Sigmoid colon (tissue), 7 donors: ENCODE measurements around the gene OR52I2. TPM values are rescaled to one million over a fixed set of nuclear protein-coding genes. Genes with fewer than 3 reads are reported as not detected.

Experiments used
- DNase-seq: peaks from one replicate; pipeline ENCODE4 v3.0.0-alpha.2; 2019
- H3K27ac ChIP-seq, 4 donors: fragments of 200-600 bp; sonication (generic); one replicate each; pipeline ENCODE4 v1.5.1; 2016 to 2019; ENCODE audit warnings: mild to moderate bottlenecking in 1 of 4
- H3K27me3 ChIP-seq, 3 donors: fragments of 200-600 bp; sonication (generic); one replicate each; pipeline ENCODE4 v1.5.1; 2019; ENCODE audit warnings: mild to moderate bottlenecking in 1 of 3
- H3K36me3 ChIP-seq, 4 donors: fragments of 200-600 bp; sonication (generic); one replicate each; pipeline ENCODE4 v1.5.1; 2016 to 2019
- H3K4me1 ChIP-seq, 4 donors: fragments of 200-600 bp; sonication (generic); one replicate each; pipeline ENCODE4 v1.5.1; 2017 to 2019
- H3K4me3 ChIP-seq, 4 donors: fragments of 200-600 bp; sonication (generic); one replicate each; pipeline ENCODE4 v1.5.1; 2017 to 2019; ENCODE audit warnings: mild to moderate bottlenecking in 2 of 4, moderate library complexity in 1 of 4
- H3K9me3 ChIP-seq, 4 donors: fragments of 200-600 bp in 3 of 4; sonication (generic) in 3 of 4; one replicate each; pipeline versions ENCODE4 v1.5.1 to v1.6.1; 2013 to 2019
- EP300 ChIP-seq, 4 donors: sonication (generic); formaldehyde crosslinking; IDR thresholded peaks; one replicate each; pipeline ENCODE4 v1.6.1; 2017; ENCODE audit warnings: antibody characterized with exemption in 4 of 4
- POLR2A ChIP-seq, 2 donors: fragments of 450-650 bp; IDR thresholded peaks; one replicate each; pipeline ENCODE4 v1.6.1; 2016; ENCODE audit warnings: antibody characterized with exemption in 2 of 2, mild to moderate bottlenecking in 2 of 2, moderate library complexity in 2 of 2
- POLR2AphosphoS5 ChIP-seq, 4 donors: sonication (generic); formaldehyde crosslinking; IDR thresholded peaks; one replicate each; pipeline ENCODE4 v1.6.1; 2017; ENCODE audit warnings: antibody characterized with exemption in 4 of 4
- WGBS, 2 donors: extraction: QIAGEN DNeasy Blood & Tissue Kit; methylation state at CpG; one replicate each; pipeline ENCODE4 v1.1.7; 2013; 5-methylcytosine and 5-hydroxymethylcytosine counted together
- intact Hi-C: fragments of 100-400 bp; cut with DNase I; formaldehyde crosslinking; loops from one replicate; pipeline ENCODE4 v1.15.1; 2023
- polyA plus RNA-seq, 3 donors: library from polyadenylated mRNA; stranded (reverse); fragments of 200-250 nt; gene quantifications; one replicate each; pipeline ENCODE4 v1.2.3, GENCODE V29; 2013
- total RNA-seq, 4 donors: library from RNA; depleted of rRNA; stranded (reverse); fragments of >200 nt; gene quantifications; one replicate each; pipeline ENCODE4 v1.1.0, GENCODE V29; 2016
- TF ChIP-seq, protein P1 (sequence below), 4 experiments: fragments of 450-650 bp in 3 of 4; fragments of 200-600 bp in 1 of 4; IDR thresholded peaks; one replicate each; pipeline ENCODE4 v1.5.1; 2016 to 2019; ENCODE audit warnings: antibody characterized with exemption in 4 of 4, mild to moderate bottlenecking in 3 of 4, moderate library complexity in 2 of 4
- donor health status: healthy with polysubstance abuse.
- donor health status: Bipolar disorder and iron deficiency.
- donor health status: healthy.

OR52I2 gene
- total and polyA plus RNA-seq, 7 donors = not detected

DNA sequence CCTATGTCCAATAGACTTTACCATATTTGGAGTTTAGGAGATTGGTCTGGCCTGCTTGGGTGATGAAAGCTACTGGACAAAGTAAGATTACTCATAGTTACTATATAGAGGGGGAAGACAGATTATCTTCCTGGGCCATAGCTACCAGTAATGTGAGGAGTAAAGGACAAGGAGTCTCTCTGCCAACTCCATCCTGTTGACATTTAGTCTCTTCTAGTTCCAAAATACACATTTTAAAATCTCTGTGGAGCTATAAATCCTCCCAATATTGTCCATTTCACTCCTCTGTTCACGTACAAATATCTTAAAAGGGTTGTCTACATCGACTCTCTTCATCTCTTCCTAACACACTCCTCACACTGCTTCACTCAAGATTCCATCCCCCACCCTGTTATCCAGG, 54.6 kb downstream of the OR52I2 start:
- Histone ChIP-seq H3K4me1 (peaks cover 0 to 12% (median 3%) of the 10 kb centered on the region in 4 donors), H3K36me3 (no peaks in the 10 kb centered on the region), H3K9me3 (no peaks in the 10 kb centered on the region), H3K4me3 (no peak overlapping the region), H3K27me3 (no peaks in the 10 kb centered on the region), H3K27ac (no peak overlapping the region)
- DNase-seq = no peak
- WGBS, 2 donors = 56 to 82% methylated on average over 2 of the region's 2 CpGs
- intact Hi-C loops = loop anchor here (1.0 to 5.0 kb wide), 2 partner anchors 190 to 371 kb away; no protein-coding TSS in a partner anchor
- TF ChIP-seq POLR2A (IDR thresholded peaks at IDR 0.05) (no peak), EP300 (IDR thresholded peaks at IDR 0.05) (no peak), POLR2AphosphoS5 (IDR thresholded peaks at IDR 0.05) (no peak)
- TF ChIP-seq, protein P1, sequence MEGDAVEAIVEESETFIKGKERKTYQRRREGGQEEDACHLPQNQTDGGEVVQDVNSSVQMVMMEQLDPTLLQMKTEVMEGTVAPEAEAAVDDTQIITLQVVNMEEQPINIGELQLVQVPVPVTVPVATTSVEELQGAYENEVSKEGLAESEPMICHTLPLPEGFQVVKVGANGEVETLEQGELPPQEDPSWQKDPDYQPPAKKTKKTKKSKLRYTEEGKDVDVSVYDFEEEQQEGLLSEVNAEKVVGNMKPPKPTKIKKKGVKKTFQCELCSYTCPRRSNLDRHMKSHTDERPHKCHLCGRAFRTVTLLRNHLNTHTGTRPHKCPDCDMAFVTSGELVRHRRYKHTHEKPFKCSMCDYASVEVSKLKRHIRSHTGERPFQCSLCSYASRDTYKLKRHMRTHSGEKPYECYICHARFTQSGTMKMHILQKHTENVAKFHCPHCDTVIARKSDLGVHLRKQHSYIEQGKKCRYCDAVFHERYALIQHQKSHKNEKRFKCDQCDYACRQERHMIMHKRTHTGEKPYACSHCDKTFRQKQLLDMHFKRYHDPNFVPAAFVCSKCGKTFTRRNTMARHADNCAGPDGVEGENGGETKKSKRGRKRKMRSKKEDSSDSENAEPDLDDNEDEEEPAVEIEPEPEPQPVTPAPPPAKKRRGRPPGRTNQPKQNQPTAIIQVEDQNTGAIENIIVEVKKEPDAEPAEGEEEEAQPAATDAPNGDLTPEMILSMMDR (IDR thresholded peaks at IDR 0.05) = no peak

DNA sequence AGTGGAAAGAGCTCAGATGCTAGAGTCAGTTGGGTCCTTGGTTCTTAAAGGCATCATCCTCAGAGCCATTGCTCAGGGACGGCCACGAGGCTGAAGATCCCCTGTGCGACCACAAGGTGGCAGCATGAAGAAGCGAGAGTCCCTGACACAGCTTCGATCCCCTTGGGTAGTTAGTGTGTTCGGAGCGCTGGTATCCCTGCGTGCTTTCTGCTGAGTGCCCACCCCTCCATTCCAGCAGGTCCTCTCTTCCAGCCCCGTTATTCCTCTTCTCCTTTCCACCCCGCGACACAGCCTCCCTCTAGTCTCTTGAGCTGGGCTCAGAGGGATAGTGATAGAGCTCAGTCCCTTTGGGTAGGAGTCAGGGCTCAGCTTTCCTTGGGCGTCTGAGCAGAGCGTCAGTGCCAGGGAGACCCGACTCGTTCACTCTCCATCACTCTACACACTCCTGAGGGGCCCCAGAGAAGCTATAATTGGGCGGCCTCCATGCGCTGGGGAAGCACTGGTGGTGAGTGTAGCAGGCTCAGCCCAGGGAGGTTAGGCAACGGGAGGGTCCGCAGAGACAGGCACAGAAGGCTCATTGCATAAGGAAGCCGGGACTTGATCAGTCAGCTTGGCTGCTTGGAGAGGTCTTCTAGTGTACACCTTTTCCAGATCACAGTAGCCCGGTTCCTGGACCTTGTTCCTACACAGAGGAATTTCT, 55.6 kb downstream of the OR52I2 start, which contains the start of gene OR51D1:
Gene OR51D1 (plus strand): TSS at position 516 of the 700 bp plus-strand sequence. CDS start 2,314 bp downstream, outside the sequence.
- no peaks in the 10 kb centered on the region for H3K27me3 ChIP-seq
- H3K9me3 ChIP-seq = no peaks in the 10 kb centered on the region
- DNase-seq = peak; percentile 80
- H3K36me3 ChIP-seq = no peaks in the 10 kb centered on the region
- peaks cover 0 to 12% (median 3%) of the 10 kb centered on the region in 4 donors for H3K4me1 ChIP-seq
- peak within 1 kb of the TSS in 2 of 4 donors; percentile 35 for H3K4me3 ChIP-seq
- no peak for TF ChIP-seq POLR2A (IDR thresholded peaks at IDR 0.05)
- no peak for TF ChIP-seq EP300 (IDR thresholded peaks at IDR 0.05)
- no peak for TF ChIP-seq POLR2AphosphoS5 (IDR thresholded peaks at IDR 0.05)
- TF ChIP-seq, protein P1 (IDR thresholded peaks at IDR 0.05) = peak; percentile 62 to 90 (median 85)
- no peak within 1 kb of the TSS for H3K27ac ChIP-seq
- intact Hi-C loops = loop anchor here (1.0 to 5.0 kb wide), 2 partner anchors 189 to 370 kb away; no protein-coding TSS in a partner anchor
- WGBS, 2 donors = 32 to 36% methylated on average over 21 of the region's 21 CpGs

DNA sequence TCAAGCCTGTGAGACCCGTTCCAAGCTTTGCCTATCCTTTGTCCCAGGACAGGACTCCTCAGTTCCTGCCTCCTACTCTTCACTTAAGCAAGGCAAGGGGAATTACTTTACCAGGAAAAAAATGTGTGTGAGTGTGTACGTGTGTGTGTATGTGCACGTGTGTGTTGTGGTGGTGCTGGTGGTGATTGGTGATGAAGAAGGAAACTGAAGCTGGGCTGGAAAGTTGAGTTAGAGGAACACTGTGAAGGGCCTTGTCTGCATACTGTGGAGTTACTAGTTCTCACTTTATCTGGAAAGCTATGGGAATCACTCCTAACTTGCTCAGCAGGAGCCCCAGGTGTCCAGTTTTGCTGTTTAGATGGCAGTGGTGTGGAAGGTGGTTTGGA, 56.1 kb downstream of the OR52I2 start:
- intact Hi-C loops = loop anchor here (5.0 kb wide), 1 partner anchor 370 kb away; no protein-coding TSS in a partner anchor
- H3K27ac ChIP-seq = no peak overlapping the region
- TF ChIP-seq POLR2AphosphoS5 (IDR thresholded peaks at IDR 0.05) (no peak), POLR2A (IDR thresholded peaks at IDR 0.05) (no peak), EP300 (IDR thresholded peaks at IDR 0.05) (no peak)
- TF ChIP-seq, protein P1 (IDR thresholded peaks at IDR 0.05) = no peak
- 87 to 91% methylated on average over 3 of the region's 3 CpGs for WGBS, 2 donors
- H3K36me3 ChIP-seq = no peaks in the 10 kb centered on the region
- H3K4me1 ChIP-seq = peaks cover 0 to 12% (median 3%) of the 10 kb centered on the region in 4 donors
- H3K27me3 ChIP-seq = no peaks in the 10 kb centered on the region
- H3K9me3 ChIP-seq = no peaks in the 10 kb centered on the region
- DNase-seq = no peak
- H3K4me3 ChIP-seq = no peak overlapping the region

DNA sequence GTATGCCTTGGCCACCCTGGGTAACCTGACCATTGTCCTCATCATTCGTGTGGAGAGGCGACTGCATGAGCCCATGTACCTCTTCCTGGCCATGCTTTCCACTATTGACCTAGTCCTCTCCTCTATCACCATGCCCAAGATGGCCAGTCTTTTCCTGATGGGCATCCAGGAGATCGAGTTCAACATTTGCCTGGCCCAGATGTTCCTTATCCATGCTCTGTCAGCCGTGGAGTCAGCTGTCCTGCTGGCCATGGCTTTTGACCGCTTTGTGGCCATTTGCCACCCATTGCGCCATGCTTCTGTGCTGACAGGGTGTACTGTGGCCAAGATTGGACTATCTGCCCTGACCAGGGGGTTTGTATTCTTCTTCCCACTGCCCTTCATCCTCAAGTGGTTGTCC, 58.4 kb downstream of the OR52I2 start:
- WGBS, 2 donors = 92% methylated on average over 6 of the region's 6 CpGs
- H3K4me1 ChIP-seq = peaks cover 0 to 26% (median 17%) of the 10 kb centered on the region in 4 donors
- no peaks in the 10 kb centered on the region for H3K9me3 ChIP-seq
- H3K36me3 ChIP-seq = no peaks in the 10 kb centered on the region
- TF ChIP-seq POLR2A (IDR thresholded peaks at IDR 0.05) = no peak
- TF ChIP-seq EP300 (IDR thresholded peaks at IDR 0.05) = no peak
- no peak for TF ChIP-seq POLR2AphosphoS5 (IDR thresholded peaks at IDR 0.05)
- TF ChIP-seq, protein P1 (IDR thresholded peaks at IDR 0.05) = no peak
- H3K27ac ChIP-seq = no peak overlapping the region
- no peak overlapping the region for H3K4me3 ChIP-seq
- intact Hi-C loops = loop anchor here (5.0 kb wide), 2 partner anchors 57 to 367 kb away; partner anchors contain the start of gene OR51E2
- H3K27me3 ChIP-seq = no peaks in the 10 kb centered on the region
- no peak for DNase-seq
